ENCODE results near the gene TMEM39A.

Gene TMEM39A

DNA sequence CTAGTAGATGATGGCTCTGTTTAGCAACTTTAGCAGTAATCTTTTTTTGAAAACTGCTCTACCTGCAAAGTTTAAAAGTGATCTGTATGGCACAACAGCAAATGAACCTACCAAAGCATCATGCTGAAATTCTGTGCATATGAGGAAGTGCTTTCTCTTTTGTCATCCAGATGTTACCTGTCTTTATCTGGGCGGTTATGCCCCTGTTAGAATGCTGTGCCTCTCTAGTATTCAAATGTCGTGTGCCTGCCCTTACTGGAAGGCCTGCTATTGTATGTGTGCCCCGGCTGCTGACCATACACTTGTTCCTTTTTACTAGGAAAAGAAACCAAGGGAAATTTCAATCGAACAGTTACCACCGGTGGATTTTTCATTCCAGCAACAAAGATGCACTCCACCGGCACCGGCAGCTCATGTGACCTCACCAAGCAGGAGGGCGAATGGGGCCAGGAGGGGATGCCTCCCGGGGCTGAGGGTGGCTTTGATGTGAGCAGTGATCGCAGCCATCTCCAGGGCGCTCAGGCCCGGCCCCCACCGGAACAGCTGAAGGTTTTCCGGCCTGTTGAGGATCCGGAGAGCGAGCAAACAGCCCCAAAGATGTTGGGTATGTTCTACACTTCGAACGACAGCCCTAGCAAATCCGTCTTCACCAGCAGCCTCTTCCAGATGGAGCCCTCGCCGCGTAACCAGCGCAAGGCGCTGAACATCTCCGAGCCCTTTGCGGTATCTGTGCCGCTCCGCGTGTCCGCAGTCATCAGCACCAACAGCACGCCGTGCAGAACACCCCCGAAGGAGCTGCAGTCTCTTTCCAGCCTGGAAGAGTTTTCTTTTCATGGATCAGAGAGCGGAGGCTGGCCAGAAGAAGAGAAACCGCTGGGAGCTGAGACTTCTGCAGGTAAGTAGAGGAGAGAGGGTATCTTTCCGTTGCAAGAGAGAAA is 61.6 kb downstream of the TMEM39A start:
- no peak overlapping the region for H3K27ac ChIP-seq
- TF ChIP-seq ZFX (IDR thresholded peaks at IDR 0.05; ENCODE audit: borderline replicate concordance): no peak
- TF ChIP-seq, protein P1, sequence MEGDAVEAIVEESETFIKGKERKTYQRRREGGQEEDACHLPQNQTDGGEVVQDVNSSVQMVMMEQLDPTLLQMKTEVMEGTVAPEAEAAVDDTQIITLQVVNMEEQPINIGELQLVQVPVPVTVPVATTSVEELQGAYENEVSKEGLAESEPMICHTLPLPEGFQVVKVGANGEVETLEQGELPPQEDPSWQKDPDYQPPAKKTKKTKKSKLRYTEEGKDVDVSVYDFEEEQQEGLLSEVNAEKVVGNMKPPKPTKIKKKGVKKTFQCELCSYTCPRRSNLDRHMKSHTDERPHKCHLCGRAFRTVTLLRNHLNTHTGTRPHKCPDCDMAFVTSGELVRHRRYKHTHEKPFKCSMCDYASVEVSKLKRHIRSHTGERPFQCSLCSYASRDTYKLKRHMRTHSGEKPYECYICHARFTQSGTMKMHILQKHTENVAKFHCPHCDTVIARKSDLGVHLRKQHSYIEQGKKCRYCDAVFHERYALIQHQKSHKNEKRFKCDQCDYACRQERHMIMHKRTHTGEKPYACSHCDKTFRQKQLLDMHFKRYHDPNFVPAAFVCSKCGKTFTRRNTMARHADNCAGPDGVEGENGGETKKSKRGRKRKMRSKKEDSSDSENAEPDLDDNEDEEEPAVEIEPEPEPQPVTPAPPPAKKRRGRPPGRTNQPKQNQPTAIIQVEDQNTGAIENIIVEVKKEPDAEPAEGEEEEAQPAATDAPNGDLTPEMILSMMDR (IDR thresholded peaks at IDR 0.05): no peak

DNA sequence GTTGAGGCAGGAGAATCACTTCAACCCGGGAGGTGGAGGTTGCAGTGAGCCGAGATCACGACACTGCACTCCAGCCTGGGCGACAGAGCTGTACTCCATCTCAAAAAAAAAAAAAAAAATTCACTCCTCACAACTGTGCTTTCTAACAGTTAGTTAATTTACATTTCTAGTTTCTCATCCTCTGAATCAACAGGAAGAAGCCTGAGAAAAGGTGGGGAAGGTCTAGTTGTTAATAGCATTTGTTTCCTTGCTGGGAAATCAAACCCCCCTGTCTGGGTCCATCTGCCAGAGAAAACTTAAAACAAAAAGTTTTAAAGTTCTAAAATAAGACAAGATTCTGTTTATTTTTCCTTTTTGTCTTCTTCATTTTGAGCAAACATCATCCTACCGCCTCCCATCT is 62.3 kb downstream of the TMEM39A start:
- H3K27ac ChIP-seq: no peak overlapping the region
- TF ChIP-seq, protein P1 (IDR thresholded peaks at IDR 0.05): no peak
- TF ChIP-seq ZFX (IDR thresholded peaks at IDR 0.05; ENCODE audit: borderline replicate concordance): no peak

DNA sequence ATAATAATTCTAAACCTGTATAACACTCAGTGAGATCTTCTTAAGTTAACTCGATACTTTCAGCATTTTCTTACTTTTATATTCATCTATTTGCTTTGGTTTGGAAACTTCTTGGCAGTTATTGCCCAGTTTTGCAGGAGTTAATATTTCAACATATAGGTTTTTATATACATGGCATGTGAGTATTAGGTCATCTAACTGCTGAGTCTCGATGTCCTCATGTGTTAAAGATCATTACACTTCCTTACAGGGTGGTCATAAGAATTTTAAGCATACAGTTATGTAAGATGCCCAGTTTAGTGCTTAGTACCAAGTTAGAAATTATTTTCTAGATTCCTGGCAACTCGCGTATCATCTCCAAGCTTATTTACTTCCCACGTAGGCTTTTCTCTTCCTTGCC is 62.9 kb downstream of the TMEM39A start:
- TF ChIP-seq, protein P1 (IDR thresholded peaks at IDR 0.05): no peak
- no peak for TF ChIP-seq ZFX (IDR thresholded peaks at IDR 0.05; ENCODE audit: borderline replicate concordance)
- H3K27ac ChIP-seq: no peak overlapping the region

DNA sequence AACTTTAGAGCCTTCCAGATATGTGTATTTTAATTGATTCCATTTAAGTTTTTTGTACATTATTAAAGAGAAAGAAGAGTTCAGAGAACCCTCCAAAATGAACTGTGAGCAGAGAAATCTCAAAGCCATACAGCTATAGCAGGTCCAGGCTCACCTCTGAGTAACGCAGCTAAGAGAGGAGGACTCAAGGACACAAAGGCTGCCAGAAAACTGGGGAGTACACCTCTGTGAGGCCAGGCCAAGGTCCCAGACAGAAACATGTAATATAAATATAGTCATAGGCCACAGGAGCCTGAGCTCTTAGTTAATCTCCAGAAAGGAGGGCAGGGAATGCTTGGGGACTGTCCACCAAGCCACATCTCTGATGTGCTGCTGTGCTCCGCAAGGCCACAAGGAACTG is 66.5 kb downstream of the TMEM39A start:
- TF ChIP-seq ZFX (IDR thresholded peaks at IDR 0.05; ENCODE audit: borderline replicate concordance): no peak
- TF ChIP-seq, protein P1 (IDR thresholded peaks at IDR 0.05): no peak
- H3K27ac ChIP-seq: no peak overlapping the region

DNA sequence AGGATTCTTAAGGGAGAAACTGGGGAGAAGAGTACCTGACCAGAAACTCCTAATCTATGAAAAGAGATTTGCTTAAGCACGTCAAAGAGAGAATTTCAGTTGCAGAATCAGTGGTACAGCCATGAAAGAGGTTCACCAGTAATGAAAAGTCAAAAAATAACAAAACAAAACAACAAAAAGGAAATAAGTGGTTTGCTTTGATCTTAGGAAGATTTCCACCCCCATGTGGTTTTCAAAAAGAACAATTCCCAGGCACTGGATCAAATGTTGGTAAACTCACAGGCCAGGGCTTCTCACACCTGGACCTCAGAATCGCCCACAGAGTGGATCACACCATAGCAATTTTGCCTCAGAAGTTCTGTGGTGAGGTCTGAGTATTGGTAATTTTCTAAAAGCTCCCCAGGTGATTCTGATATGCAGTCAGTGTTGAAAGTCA is 67.5 kb downstream of the TMEM39A start:
- no peak overlapping the region for H3K27ac ChIP-seq
- TF ChIP-seq, protein P1 (IDR thresholded peaks at IDR 0.05): no peak
- TF ChIP-seq ZFX (IDR thresholded peaks at IDR 0.05; ENCODE audit: borderline replicate concordance): no peak

DNA sequence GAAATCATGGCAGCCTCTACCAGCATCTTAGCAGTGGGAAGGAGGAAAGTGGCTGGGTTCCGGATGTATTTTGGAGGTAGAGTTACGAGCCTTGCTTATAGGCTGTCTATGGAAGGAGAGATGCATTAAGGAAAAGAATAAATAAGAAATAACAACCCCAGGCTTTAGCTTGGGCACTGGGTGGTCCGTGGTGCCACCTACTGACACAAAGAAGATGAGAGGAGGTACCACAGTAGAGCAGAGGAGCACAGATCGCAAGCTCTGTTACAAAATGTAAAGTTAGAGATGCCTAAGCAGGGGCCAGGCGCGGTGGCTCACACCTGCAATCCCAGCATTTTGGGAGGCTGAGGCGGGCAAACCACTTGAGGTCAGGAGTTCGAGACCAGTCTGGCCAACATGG is 74.8 kb downstream of the TMEM39A start:
- TF ChIP-seq ZFX (IDR thresholded peaks at IDR 0.05; ENCODE audit: borderline replicate concordance): no peak
- TF ChIP-seq, protein P1 (IDR thresholded peaks at IDR 0.05): no peak
- H3K27ac ChIP-seq: no peak overlapping the region

DNA sequence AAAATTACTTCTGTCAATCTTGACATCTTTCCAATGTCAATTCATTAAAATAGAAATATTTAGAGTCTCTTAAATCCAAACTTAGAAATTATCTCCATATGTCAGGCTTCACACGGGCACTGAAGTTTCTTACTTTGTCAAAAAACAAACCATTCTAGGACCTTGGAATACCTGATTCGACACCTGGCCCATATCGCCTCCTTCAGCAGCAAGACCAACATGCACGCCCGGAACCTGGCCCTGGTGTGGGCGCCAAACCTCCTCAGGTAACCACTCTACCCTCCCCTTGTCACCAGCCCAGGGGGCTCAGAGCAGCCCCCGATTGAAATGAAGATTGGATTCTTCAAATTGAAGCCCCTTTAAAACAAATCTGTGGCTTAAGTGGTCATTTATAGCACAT is 81.3 kb downstream of the TMEM39A start:
- TF ChIP-seq, protein P1 (IDR thresholded peaks at IDR 0.05): no peak
- TF ChIP-seq ZFX (IDR thresholded peaks at IDR 0.05; ENCODE audit: borderline replicate concordance): no peak
- no peak overlapping the region for H3K27ac ChIP-seq

All from 22Rv1 (cell line).